Measurements from ENCODE around the gene AVPR1A. TPM values are rescaled to one million over a fixed set of nuclear protein-coding genes. Genes with fewer than 3 reads are reported as not detected.

AVPR1A gene
- total and polyA plus RNA-seq, 10 of the 15 experiments (the other 5 are each of a cell fraction or from before 2014, with no cell fraction given): 0.04 to 0.10 TPM; not detected in 8

DNA sequence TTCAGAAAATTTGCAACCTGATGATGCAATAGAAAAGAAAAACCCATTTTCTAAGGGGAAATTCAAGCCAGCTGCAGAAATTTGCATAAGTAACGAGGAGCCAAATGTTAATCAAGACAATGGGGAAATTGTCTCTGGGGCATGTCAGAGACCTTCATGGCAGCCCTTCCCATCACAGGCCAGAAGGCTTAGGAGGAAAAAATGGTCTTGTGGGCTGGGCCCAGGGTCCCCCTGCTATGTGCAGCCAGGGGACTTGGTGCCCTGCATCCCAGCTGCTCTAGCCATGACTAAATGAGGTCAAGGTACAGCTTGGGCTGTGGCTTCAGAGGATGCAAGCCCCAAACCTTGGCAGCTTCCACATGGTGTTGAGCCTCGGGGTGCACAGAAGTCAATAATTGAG lies 28.2 kb upstream of the AVPR1A start:
- no peak for TF ChIP-seq EGR1 (IDR thresholded peaks at IDR 0.05; ENCODE audit: borderline replicate concordance in 1 of 2, low read depth in 2 of 2, low read length in 2 of 2)
- TF ChIP-seq HDGF (IDR thresholded peaks at IDR 0.05): no peak
- TF ChIP-seq POLR2A (IDR thresholded peaks at IDR 0.05; ENCODE audit: low read depth, low read length): no peak
- TF ChIP-seq ZNF622 (IDR thresholded peaks at IDR 0.05): no peak
- TF ChIP-seq MYB (IDR thresholded peaks at IDR 0.05; ENCODE audit: borderline replicate concordance, low read depth, low read length): no peak
- no peak for TF ChIP-seq FOXM1 (IDR thresholded peaks at IDR 0.05; ENCODE audit: low read depth, low read length)
- no peak for TF ChIP-seq IRF4 (IDR thresholded peaks at IDR 0.05; ENCODE audit: low read depth, low read length)
- TF ChIP-seq RFX5 (IDR thresholded peaks at IDR 0.05; ENCODE audit: low read depth, low read length): no peak
- no peak for TF ChIP-seq MEF2A (IDR thresholded peaks at IDR 0.05; ENCODE audit: insufficient read depth, low read depth, low read length)
- no peak for TF ChIP-seq DPF2 (IDR thresholded peaks at IDR 0.05)
- no peak for TF ChIP-seq RELA (IDR thresholded peaks at IDR 0.05; ENCODE audit: borderline replicate concordance, partially characterized antibody)
- no peak for TF ChIP-seq BHLHE40 (IDR thresholded peaks at IDR 0.05; ENCODE audit: borderline replicate concordance in 1 of 2, low read depth in 2 of 2, low read length in 1 of 2)
- ChIA-PET POLR2A (no interaction called here), CTCF (no interaction called here), SMC1A (ENCODE audit: uncharacterized antibody, unreplicated experiment) (no interaction called here), RAD21 (ENCODE audit: unreplicated experiment) (no interaction called here)
- no peaks in the 10 kb centered on the region; the same call in 1 of the 3 replicates for H3K9me3 ChIP-seq (replicated peaks; ENCODE audit: control insufficient read depth, insufficient read depth, low read length)
- no peaks in the 10 kb centered on the region for H3K79me2 ChIP-seq (ENCODE audit: control insufficient read depth, insufficient read depth, low read length)
- no peak overlapping the region for H3K4me2 ChIP-seq (ENCODE audit: control insufficient read depth, insufficient read depth)
- no peaks in the 10 kb centered on the region for H3K4me1 ChIP-seq (ENCODE audit: control insufficient read depth, insufficient read depth, low read length)
- FAIRE-seq (no peak), ATAC-seq (no peak), DNase-seq (ENCODE audit: low read depth, low spot score) (no peak)
- in situ Hi-C loops (cut with MboI) (no loop called here), intact Hi-C loops (cut with micrococcal nuclease; ENCODE audit: unreplicated experiment) (no loop called here)
- H3K27me3 ChIP-seq (replicated peaks in 1 of 2; ENCODE audit: control insufficient read depth in 2 of 2, insufficient read depth in 2 of 2, low read length in 1 of 2): no peaks in the 10 kb centered on the region
- no peak overlapping the region for H3K4me3 ChIP-seq
- H3K9ac ChIP-seq (ENCODE audit: control insufficient read depth, insufficient read depth, low read length): no peak overlapping the region
- no peaks in the 10 kb centered on the region for H3K36me3 ChIP-seq (ENCODE audit: control insufficient read depth in 2 of 2, insufficient read depth in 2 of 2, low read length in 1 of 2)
- H4K20me1 ChIP-seq (ENCODE audit: control insufficient read depth, insufficient read depth): no peaks in the 10 kb centered on the region
- no peak overlapping the region for H3K27ac ChIP-seq (ENCODE audit: control insufficient read depth, insufficient read depth)
- no TSS peak for BruUV-seq (replicated peaks)
- 0% methylated on average over 2 of the region's 2 CpGs for WGBS (ENCODE audit: insufficient coverage, insufficient replicate concordance, low lambda C conversion rate, missing lambda C conversion rate)
- no peak overlapping the region for H2AFZ ChIP-seq (ENCODE audit: control insufficient read depth, low read depth, low read length)
